Activated T-cell treated with anti-CD3 and anti-CD28 coated beads, Interleukin-2, amount 50 U/mL, for 24 hours (primary cell): ENCODE measurements around the gene CEACAM21.
A peak's percentile ranks its signal among the peaks of the same experiment; 100 is the strongest.

Experiments used
- DNase-seq: peaks from one replicate; pipeline ENCODE4 v3.0.0-alpha.2; 2020
- H3K27ac Mint-ChIP-seq: 2 replicates; pipeline ENCODE4 v1.8.0; 2020; ENCODE audit warnings: mild to moderate bottlenecking, mixed read lengths
- H3K27me3 Mint-ChIP-seq: 2 replicates; pipeline ENCODE4 v1.8.0; 2020; ENCODE audit warnings: mixed read lengths
- H3K36me3 Mint-ChIP-seq: 2 replicates; pipeline ENCODE4 v1.8.0; 2020; ENCODE audit warnings: low read depth, mixed read lengths
- H3K4me1 Mint-ChIP-seq: 2 replicates; pipeline ENCODE4 v1.8.0; 2020; ENCODE audit warnings: low read depth, mixed read lengths
- H3K4me3 Mint-ChIP-seq: 2 replicates; pipeline ENCODE4 v1.8.0; 2020; ENCODE audit warnings: mild to moderate bottlenecking, moderate library complexity, mixed read lengths
- H3K9me3 Mint-ChIP-seq: 2 replicates; pipeline ENCODE4 v1.8.0; 2020; ENCODE audit warnings: mixed read lengths

CEACAM21 gene

DNA sequence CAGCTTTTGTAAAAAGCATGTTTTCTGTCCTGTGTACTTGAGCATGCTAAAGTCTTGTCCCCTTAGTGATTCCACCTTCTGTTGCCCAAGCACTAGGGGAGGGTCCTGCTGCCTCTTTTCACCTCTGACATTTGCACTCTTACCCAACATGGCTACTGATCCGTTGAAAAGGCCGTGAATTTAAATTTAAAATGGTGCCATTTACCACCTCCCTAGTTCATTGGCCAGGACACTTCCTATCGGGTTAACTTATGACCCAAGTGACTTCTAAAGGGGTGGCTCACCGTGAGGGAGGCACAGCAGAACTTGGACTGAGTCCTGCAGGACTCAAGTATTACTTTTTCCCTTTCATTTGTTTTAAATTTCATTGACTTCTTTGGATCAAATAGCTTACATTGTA is 33.3 kb upstream of the CEACAM21 start:
- Mint-ChIP-seq H3K36me3 (peaks cover 8% of the 10 kb centered on the region), H3K27ac (peak overlapping the region; percentile 98), H3K27me3 (no peaks in the 10 kb centered on the region), H3K9me3 (peaks cover 4% of the 10 kb centered on the region), H3K4me3 (peak overlapping the region; percentile 32), H3K4me1 (peaks cover 75% of the 10 kb centered on the region)
- no peak for DNase-seq

DNA sequence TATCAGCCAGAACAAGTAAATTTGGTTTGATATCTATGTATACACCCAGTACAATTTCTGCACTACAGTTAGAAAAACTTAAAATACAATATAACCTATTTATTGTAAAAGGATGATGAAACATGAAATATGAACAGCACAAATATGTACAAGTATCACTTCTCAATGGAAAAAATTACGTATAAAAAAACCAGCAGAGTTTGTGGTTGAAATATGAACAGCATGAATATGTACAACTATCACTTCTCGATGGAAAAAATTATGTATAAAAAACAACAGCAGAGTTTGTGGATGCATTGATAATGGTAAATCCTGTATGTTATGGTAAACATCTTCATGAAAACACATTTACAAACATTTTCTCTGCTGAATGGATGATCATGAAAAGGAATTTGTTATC is 32.4 kb upstream of the CEACAM21 start:
- Mint-ChIP-seq H3K4me3 (peak overlapping the region; percentile 31), H3K36me3 (peaks cover 3% of the 10 kb centered on the region), H3K9me3 (peaks cover 4% of the 10 kb centered on the region), H3K4me1 (peaks cover 77% of the 10 kb centered on the region), H3K27me3 (no peaks in the 10 kb centered on the region), H3K27ac (peak overlapping the region; percentile 98)
- no peak for DNase-seq

DNA sequence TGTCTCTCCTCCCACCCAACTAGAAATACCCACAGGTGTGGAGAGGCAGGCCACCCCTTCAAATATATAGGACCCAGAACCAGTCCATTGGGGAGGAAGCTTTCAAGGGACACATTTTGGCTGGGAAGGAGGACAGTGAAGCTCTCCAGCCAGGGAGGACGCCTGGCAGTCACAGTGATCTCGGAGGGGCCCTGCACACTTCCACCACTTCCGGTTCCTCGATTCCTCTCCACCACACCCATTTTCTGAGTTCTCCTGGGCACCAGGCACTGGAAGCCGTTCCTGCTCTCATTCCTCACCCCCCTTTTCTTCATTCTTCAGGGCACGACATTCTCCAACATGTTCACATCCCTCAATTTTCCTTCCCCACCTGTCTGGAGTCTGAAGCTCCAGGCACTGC is 30.4 kb upstream of the CEACAM21 start:
- H3K4me3 Mint-ChIP-seq, result peak overlapping the region; percentile 79
- DNase-seq, result no peak
- no peaks in the 10 kb centered on the region for H3K27me3 Mint-ChIP-seq
- H3K4me1 Mint-ChIP-seq, result peaks cover 69% of the 10 kb centered on the region
- H3K36me3 Mint-ChIP-seq, result peaks cover 11% of the 10 kb centered on the region
- peaks cover 4% of the 10 kb centered on the region for H3K9me3 Mint-ChIP-seq
- peak overlapping the region; percentile 98 for H3K27ac Mint-ChIP-seq

DNA sequence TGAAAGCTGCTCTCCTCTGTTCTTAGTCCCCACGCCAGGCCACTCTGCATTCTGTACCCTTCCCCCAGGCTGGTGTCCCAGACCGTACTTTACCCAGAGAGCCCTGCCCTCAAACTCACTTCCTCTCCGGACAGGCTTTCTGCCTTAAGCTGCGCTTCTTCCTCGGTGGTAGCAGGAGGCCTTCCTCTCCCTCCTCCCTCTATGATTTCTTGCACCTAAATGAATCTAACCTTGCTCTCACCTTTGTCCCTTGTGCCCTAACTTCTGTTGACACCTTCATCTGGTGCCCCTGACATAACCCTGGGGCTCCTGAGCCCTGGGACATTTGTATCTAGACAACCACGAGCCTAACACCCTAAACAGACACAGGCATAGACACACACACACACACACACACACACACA is 29.6 kb upstream of the CEACAM21 start:
- Mint-ChIP-seq H3K9me3 (peaks cover 4% of the 10 kb centered on the region), H3K36me3 (peaks cover 20% of the 10 kb centered on the region), H3K27me3 (no peaks in the 10 kb centered on the region), H3K4me1 (peaks cover 71% of the 10 kb centered on the region), H3K4me3 (peak overlapping the region; percentile 79), H3K27ac (peak overlapping the region; percentile 98)
- peak; percentile 66 for DNase-seq

DNA sequence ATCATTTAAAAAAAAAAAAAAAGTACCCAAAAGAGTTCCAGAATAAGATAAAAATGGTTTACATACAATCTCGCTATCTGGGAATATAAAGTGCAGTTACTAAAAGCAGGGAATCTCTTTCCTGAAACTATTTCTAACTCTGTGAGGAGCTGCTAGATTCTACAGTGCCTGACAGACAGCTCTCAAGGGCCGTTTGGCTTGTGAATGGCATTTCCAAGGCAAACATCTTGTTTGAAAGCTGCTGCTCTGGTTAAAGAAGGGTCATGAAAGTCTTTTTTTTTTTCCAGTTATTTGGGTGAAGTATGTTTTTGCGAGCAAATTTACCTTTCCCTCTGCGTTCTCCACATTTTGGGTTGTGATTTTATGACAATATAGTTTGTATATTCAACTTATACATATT is 29.0 kb upstream of the CEACAM21 start:
- peak overlapping the region; percentile 98 for H3K27ac Mint-ChIP-seq
- peaks cover 75% of the 10 kb centered on the region for H3K4me1 Mint-ChIP-seq
- H3K9me3 Mint-ChIP-seq, result peaks cover 4% of the 10 kb centered on the region
- no peaks in the 10 kb centered on the region for H3K27me3 Mint-ChIP-seq
- DNase-seq, result no peak
- peak overlapping the region; percentile 79 for H3K4me3 Mint-ChIP-seq
- peaks cover 26% of the 10 kb centered on the region for H3K36me3 Mint-ChIP-seq

DNA sequence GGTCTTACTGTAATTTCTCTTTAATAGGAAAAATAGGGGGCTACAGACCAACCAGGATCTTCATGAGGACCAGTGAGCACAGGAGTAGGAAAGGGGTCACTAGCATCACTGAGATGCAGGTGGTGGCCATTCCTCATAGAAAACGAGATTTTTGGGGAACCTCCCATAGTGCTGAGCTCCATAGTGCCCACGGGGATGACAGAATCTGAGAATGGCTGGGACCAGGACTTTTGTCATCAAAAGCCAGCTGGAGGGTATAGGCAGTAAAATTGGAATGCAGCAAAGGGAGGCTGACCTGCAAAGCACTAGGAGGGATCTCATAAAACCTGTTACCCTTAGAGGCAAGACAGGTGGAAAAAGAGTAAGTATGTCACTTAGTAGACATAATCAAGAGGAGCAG is 28.4 kb upstream of the CEACAM21 start:
- peak overlapping the region; percentile 46 for H3K4me3 Mint-ChIP-seq
- peaks cover 4% of the 10 kb centered on the region for H3K9me3 Mint-ChIP-seq
- H3K4me1 Mint-ChIP-seq, result peaks cover 73% of the 10 kb centered on the region
- peak overlapping the region; percentile 98 for H3K27ac Mint-ChIP-seq
- DNase-seq, result no peak
- peaks cover 32% of the 10 kb centered on the region for H3K36me3 Mint-ChIP-seq
- no peaks in the 10 kb centered on the region for H3K27me3 Mint-ChIP-seq

DNA sequence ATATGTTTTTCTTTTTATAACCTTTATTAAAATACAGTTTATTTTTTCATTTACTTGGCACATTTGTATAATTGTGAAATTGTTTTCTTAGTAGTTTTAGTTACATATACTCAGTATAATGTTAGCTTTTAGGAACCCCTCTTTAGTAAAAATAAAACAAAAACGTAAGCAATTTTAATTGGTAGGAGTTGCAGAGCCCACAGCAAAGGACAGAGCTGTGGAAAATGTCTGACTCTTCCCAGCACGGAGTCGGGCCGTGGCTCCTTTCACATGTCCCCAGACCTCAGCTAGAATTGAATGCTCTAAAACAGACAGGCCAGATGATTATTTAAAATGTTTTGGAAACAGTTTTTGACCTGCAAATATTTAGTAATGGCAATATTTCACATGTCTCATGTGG is 27.9 kb upstream of the CEACAM21 start:
- Mint-ChIP-seq H3K9me3 (peaks cover 4% of the 10 kb centered on the region), H3K27ac (peak overlapping the region; percentile 98), H3K4me1 (peaks cover 74% of the 10 kb centered on the region), H3K4me3 (peak overlapping the region; percentile 94), H3K27me3 (no peaks in the 10 kb centered on the region), H3K36me3 (peaks cover 36% of the 10 kb centered on the region)
- DNase-seq, result no peak

DNA sequence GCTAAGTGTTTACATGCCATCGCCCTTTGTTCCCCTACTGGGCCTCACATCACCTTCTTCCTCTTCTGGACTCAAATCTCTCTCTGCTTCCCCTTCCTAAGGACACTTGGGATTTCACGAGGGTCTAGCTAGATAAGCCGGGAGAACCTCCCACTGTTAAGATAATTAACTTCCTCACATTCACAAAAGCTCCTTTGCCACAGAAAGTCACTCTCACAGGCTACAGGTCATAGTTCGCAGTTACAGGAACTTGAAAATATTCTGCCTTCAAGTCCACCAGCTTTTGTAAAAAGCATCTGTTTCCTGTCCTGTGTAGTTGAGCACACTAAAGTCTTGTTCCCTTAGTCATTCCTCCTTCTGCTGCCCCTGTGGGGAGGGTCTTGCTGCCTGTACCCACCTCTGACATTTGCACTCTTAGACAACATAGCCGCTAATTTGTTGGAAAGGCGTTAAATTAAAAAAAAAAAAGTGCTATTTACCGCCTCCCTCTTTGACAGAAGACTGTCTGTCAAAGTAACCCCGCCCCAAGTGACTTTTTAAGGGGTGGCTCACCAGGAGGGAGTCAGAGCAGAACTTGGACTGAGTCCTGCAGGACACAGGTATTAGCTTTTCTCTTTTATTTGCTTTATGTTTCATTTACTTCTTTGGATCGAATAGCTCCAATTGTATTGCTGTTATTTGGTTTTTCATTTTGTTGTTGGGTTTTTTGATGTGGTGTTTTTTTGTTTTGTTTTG is 26.8 kb upstream of the CEACAM21 start:
- Mint-ChIP-seq H3K36me3 (peaks cover 47% of the 10 kb centered on the region), H3K27ac (peak overlapping the region; percentile 98), H3K9me3 (peaks cover 5% of the 10 kb centered on the region), H3K27me3 (no peaks in the 10 kb centered on the region), H3K4me3 (peak overlapping the region; percentile 94), H3K4me1 (peaks cover 73% of the 10 kb centered on the region)
- peak; percentile 74 for DNase-seq

DNA sequence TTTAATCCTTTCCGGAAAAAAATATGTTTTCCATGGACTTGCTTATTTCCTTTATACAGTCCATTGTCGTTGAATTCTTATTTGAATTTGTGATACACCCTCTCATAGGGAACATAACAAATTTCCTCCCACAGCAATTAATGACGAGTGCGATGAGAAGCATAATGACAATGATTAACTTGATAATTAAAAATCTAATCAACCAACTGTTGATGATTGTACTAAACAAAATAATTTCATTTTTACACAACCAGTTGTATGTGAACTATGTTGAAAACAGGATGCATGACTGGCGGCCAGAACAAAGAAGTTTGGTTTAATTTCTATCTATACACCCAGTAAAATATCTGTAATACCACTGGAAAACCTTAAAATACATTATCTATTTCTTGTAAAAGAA is 26.1 kb upstream of the CEACAM21 start:
- H3K9me3 Mint-ChIP-seq, result peaks cover 4% of the 10 kb centered on the region
- peak overlapping the region; percentile 98 for H3K27ac Mint-ChIP-seq
- H3K27me3 Mint-ChIP-seq, result no peaks in the 10 kb centered on the region
- no peak for DNase-seq
- peak overlapping the region; percentile 94 for H3K4me3 Mint-ChIP-seq
- H3K36me3 Mint-ChIP-seq, result peaks cover 55% of the 10 kb centered on the region
- H3K4me1 Mint-ChIP-seq, result peaks cover 73% of the 10 kb centered on the region

DNA sequence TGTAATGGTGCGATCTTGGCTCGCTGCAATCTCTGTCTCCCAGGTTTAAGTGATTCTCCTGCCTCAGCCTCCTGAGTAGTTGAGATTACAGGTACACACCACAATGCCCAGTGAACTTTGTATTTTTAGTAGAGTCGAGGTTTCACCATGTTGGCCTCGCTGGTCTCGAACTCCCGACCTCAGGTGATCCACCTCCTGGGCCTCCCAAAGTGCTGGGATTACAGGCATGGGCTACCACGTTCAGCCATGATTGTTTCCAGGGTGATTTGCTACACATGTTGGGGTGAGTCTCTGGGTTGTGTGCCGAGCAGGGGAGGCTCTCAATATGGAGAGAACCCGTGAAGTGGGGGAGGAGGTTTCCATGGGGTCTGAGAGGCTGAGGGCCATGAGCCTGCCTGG is 24.8 kb upstream of the CEACAM21 start:
- Mint-ChIP-seq H3K4me1 (peaks cover 73% of the 10 kb centered on the region), H3K36me3 (peaks cover 68% of the 10 kb centered on the region), H3K4me3 (peak overlapping the region; percentile 94), H3K27me3 (no peaks in the 10 kb centered on the region), H3K27ac (peak overlapping the region; percentile 98), H3K9me3 (peaks cover 4% of the 10 kb centered on the region)
- DNase-seq, result peak; percentile 58

DNA sequence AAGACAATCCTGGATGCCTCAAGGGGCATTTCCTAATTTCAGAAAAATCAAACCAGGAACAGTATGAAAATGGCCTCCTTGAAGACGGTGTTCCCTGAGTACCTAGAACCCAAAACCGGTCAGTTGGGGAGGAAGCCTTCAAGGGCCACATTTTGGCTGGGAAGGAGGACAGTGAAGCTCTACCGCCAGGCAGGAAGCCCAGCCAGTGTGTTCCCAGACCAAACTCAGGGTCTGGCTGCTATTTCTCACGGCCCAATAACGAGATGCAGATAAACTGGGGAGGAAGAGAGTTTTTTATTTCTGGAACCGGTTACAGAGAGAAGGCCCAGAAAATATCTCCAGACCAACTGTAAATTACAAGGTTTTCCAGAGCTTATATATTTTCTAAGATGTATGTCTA is 24.3 kb upstream of the CEACAM21 start:
- H3K9me3 Mint-ChIP-seq, result peaks cover 4% of the 10 kb centered on the region
- H3K4me1 Mint-ChIP-seq, result peaks cover 73% of the 10 kb centered on the region
- peak overlapping the region; percentile 94 for H3K4me3 Mint-ChIP-seq
- H3K27ac Mint-ChIP-seq, result peak overlapping the region; percentile 98
- H3K36me3 Mint-ChIP-seq, result peaks cover 73% of the 10 kb centered on the region
- peak; percentile 44 for DNase-seq
- H3K27me3 Mint-ChIP-seq, result no peaks in the 10 kb centered on the region

DNA sequence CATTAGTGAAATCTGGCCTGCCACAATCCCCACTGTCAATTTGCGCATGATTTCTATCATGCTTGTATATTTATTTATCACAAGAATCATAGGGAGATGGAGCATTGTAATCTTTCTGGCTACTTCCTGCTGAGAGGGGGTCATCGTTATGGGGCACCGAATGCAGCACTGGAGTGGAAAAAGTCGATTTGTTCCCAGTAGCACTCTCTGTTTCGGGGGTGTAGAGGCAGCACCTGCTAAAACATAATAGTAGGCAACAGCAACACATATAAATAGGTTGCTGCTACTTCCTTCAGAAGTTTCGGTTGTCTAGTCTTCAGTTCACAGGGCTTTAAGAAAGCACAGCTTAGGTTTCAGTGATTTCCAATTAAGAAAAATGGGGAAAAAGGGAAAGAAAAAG is 23.4 kb upstream of the CEACAM21 start:
- H3K27ac Mint-ChIP-seq, result peak overlapping the region; percentile 98
- no peaks in the 10 kb centered on the region for H3K27me3 Mint-ChIP-seq
- DNase-seq, result peak; percentile 49
- H3K4me1 Mint-ChIP-seq, result peaks cover 72% of the 10 kb centered on the region
- peaks cover 4% of the 10 kb centered on the region for H3K9me3 Mint-ChIP-seq
- H3K4me3 Mint-ChIP-seq, result peak overlapping the region; percentile 94
- H3K36me3 Mint-ChIP-seq, result peaks cover 82% of the 10 kb centered on the region

DNA sequence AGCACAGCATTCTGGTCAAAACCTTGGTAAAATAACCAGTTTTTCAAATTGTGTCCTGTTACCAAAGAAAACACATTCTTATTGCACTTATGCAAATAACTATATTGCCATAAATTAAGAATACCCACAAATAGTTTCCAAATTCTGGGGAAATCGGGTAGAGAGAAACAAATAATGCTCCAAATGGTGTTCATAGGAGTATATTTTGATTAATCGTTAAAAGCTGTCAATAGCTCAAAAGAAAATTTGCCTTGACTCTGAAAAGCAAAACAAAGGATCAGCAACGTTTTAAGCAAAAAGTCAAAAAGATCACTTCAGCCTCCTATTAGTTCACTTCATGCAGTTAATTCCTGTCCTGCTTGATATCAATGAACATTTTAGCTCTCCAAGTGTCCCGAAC is 22.2 kb upstream of the CEACAM21 start:
- DNase-seq, result no peak
- Mint-ChIP-seq H3K27ac (peak overlapping the region; percentile 98), H3K4me3 (peak overlapping the region; percentile 94), H3K4me1 (peaks cover 73% of the 10 kb centered on the region), H3K9me3 (peaks cover 4% of the 10 kb centered on the region), H3K36me3 (peaks cover 90% of the 10 kb centered on the region), H3K27me3 (no peaks in the 10 kb centered on the region)

DNA sequence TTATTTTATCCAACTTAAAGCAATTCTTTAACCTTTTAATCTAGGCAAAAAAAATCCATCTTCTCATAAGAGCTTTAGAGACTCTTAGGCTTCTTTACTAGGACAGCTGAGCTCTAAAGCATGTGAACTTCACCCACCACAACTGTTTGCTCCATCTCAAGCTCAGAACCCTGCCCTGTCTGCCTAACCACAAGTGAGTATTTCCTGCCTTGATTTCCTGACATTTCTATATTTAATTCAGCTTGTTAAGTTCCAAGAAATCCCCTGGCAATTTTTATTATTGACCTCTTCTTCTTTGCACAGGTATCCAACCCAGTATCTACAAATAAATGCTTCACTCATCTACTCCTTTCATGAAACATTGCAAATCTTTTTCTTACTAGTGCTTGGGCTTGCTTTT is 21.1 kb upstream of the CEACAM21 start:
- Mint-ChIP-seq H3K27ac (peak overlapping the region; percentile 90), H3K36me3 (peaks cover 92% of the 10 kb centered on the region), H3K9me3 (peaks cover 4% of the 10 kb centered on the region), H3K4me3 (peak overlapping the region; percentile 94), H3K4me1 (peaks cover 79% of the 10 kb centered on the region), H3K27me3 (no peaks in the 10 kb centered on the region)
- no peak for DNase-seq

DNA sequence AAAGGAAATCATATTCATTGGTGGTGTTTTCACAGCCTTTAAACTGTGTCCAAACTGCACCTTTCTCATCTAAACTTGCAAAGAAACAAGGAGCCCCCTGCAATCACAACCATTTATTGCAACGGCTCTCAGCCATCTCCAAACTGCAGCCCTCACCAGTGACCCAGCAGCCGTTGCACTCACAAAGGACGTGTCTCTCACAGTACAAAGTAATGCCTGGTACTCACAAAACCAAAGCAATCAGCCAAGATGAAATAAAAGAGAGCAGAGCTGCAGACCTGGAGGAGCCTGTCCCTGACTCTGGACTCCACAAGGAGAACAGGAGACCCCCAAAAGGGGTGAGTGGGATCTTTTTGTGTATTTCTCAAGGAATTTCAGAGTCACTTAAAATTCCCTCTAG is 20.2 kb upstream of the CEACAM21 start:
- H3K9me3 Mint-ChIP-seq, result peaks cover 4% of the 10 kb centered on the region
- no peak for DNase-seq
- no peaks in the 10 kb centered on the region for H3K27me3 Mint-ChIP-seq
- peaks cover 88% of the 10 kb centered on the region for H3K4me1 Mint-ChIP-seq
- H3K27ac Mint-ChIP-seq, result peak overlapping the region; percentile 90
- H3K4me3 Mint-ChIP-seq, result peak overlapping the region; percentile 94
- H3K36me3 Mint-ChIP-seq, result peaks cover 92% of the 10 kb centered on the region
